Measurements from ENCODE around the gene CACNA1F.

The CACNA1F gene

DNA sequence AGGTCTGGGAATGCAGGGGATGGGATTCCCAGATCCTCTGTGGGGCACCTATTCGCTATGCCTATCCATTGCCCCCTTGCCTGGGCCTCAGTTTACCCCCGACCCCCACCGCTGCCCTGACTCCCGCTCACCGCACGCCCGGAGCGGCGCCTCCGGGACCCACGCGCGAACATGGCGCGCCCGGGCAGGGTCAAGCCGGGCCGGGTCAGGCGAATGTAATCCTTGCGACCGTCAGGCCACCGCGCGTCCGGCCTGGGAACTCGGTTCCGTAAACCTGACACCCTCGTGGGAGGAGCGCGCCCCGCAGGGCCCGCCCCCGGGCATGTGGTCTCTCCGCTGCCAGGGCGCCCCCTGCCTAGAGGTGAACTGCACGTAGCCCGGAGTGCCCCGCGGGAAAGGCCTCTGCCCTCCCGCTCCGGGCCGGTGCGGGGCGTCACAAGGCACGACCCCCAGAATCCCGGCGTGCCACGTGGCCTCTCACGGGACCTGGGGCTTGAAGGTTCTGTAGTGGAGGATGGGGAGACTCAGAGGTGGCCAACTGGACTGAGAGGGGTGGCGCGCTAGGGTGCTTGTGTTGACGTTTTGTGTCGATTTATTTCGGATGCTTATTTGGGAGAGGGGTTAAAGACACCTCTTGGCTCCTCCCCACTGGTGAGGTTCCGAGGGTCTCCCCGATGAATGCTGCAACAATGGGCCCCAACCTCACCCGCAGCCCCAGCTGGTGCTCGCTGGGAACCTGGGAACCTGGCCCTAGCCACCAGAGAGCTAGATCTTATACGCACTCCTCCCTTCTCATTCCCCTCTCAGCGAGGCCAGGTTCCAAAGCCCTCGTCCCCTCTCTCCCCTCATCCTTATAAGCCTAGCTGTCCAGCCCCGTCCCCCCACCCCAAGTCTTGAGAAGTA is 46.8 kb downstream of the CACNA1F start, which contains the start of gene PRICKLE3:
PRICKLE3 (minus strand) TSS at position 249 of the 903 bp plus-strand sequence; CDS start at position 173, 76 bp downstream.
- H3K9ac ChIP-seq (ENCODE audit: low read length): peak within 1 kb of the TSS; percentile 82

DNA sequence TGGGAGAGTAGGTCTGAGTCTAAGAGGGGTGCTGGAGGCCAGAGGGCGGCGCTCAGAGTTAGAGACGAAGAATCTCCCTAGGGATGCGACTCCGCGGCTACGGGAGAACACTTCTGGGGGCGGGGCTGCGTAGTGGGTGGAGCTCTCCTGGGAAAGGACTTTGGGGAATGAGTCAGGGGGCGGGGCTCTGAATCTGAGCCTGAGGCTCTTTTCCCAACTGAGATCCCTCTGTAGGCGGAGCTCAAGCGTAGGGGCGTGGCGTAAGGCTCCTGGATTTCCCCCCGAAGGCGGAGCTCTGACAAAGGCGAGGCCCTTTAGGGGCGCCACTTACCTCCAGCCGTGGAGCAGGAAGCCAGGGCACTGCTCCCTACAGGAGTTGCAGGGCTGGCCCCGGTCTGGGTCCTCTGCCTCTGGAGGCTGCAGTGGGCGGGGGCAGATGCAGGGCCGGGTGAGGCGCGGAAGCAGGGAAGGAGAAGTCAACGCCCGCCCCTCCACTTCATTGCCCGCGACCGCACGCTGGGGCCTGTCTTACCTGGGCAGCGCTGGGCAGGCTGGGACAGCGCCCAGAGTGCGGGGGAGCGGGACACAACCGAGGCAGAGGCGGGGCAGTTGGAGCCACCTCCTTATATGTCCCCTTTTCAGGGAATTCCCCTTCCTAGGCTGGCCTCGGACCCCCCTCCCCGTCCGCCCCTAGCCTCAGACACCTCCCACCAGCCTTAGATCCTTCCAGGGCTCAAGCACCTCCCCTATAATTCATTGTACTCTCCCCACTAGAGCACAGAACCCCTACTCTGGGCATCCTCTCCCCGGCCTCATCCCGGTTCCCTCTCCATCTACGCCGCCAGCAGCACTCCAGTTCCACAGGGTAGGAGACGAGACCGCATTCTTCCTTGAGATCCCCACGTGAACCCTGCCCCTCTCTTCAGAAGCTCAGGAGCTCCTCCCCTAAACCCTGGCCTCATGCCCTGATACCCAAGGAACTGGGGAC is 48.6 kb downstream of the CACNA1F start:
- no peaks in the 10 kb centered on the region for H3K9me2 ChIP-seq (replicated peaks; ENCODE audit: insufficient read depth, low read length)
- H4K20me1 ChIP-seq (ENCODE audit: low read depth, low read length): no peaks in the 10 kb centered on the region
- H3K27me3 ChIP-seq (ENCODE audit: low read length): no peaks in the 10 kb centered on the region
- H3K36me3 ChIP-seq (ENCODE audit: low read length): no peaks in the 10 kb centered on the region
- no peaks in the 10 kb centered on the region for H3K9me3 ChIP-seq (ENCODE audit: insufficient read depth, low read length)
- no peak overlapping the region for H2AFZ ChIP-seq (ENCODE audit: low read depth, low read length, severe bottlenecking)
- 0 out of 2 replicates have a peak, but pooled peaks cover 7% of the 10 kb centered on the region for H3K79me2 ChIP-seq (ENCODE audit: insufficient read depth, low read length)
- peaks cover 5% of the 10 kb centered on the region; the same call in 1 of the 2 replicates for H3F3A ChIP-seq (ENCODE audit: insufficient read depth)
- TF ChIP-seq, protein P1, sequence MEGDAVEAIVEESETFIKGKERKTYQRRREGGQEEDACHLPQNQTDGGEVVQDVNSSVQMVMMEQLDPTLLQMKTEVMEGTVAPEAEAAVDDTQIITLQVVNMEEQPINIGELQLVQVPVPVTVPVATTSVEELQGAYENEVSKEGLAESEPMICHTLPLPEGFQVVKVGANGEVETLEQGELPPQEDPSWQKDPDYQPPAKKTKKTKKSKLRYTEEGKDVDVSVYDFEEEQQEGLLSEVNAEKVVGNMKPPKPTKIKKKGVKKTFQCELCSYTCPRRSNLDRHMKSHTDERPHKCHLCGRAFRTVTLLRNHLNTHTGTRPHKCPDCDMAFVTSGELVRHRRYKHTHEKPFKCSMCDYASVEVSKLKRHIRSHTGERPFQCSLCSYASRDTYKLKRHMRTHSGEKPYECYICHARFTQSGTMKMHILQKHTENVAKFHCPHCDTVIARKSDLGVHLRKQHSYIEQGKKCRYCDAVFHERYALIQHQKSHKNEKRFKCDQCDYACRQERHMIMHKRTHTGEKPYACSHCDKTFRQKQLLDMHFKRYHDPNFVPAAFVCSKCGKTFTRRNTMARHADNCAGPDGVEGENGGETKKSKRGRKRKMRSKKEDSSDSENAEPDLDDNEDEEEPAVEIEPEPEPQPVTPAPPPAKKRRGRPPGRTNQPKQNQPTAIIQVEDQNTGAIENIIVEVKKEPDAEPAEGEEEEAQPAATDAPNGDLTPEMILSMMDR (IDR thresholded peaks at IDR 0.05; ENCODE audit: insufficient read depth, low read length, poor library complexity, severe bottlenecking): no peak
- no peak for TF ChIP-seq EZH2phosphoT487 (conservative IDR thresholded peaks at IDR 0.05; ENCODE audit: low read length)
- peak overlapping the region; percentile 82 for H3K9ac ChIP-seq (ENCODE audit: low read length)
- peak overlapping the region; percentile 95 for H3K4me2 ChIP-seq (ENCODE audit: low read depth, low read length, poor library complexity, severe bottlenecking)
- peak overlapping the region; percentile 69 for H3K4me3 ChIP-seq (ENCODE audit: insufficient read depth, low read length, poor library complexity, severe bottlenecking)
- H3K27ac ChIP-seq (ENCODE audit: low read depth, low read length): peak overlapping the region; percentile 28

More for the DNA sequence above, 46.8 kb downstream of the CACNA1F start, which contains the start of gene PRICKLE3:
- no peaks in the 10 kb centered on the region for H3K27me3 ChIP-seq (ENCODE audit: low read length)
- 0 out of 2 replicates have a peak, but pooled peaks cover 7% of the 10 kb centered on the region for H3K79me2 ChIP-seq (ENCODE audit: insufficient read depth, low read length)
- H3K9me2 ChIP-seq (replicated peaks; ENCODE audit: insufficient read depth, low read length): no peaks in the 10 kb centered on the region
- H3K36me3 ChIP-seq (ENCODE audit: low read length): no peaks in the 10 kb centered on the region
- H3K9me3 ChIP-seq (ENCODE audit: insufficient read depth, low read length): no peaks in the 10 kb centered on the region
- H3K4me2 ChIP-seq (ENCODE audit: low read depth, low read length, poor library complexity, severe bottlenecking): peak within 1 kb of the TSS; percentile 95
- H3F3A ChIP-seq (ENCODE audit: insufficient read depth): peaks cover 9% of the 10 kb centered on the region; the same call in 1 of the 2 replicates
- H4K20me1 ChIP-seq (ENCODE audit: low read depth, low read length): no peaks in the 10 kb centered on the region
- no peak within 1 kb of the TSS for H2AFZ ChIP-seq (ENCODE audit: low read depth, low read length, severe bottlenecking)
- peak within 1 kb of the TSS; percentile 42 for H3K27ac ChIP-seq (ENCODE audit: low read depth, low read length)
- TF ChIP-seq EZH2phosphoT487 (conservative IDR thresholded peaks at IDR 0.05; ENCODE audit: low read length): no peak
- TF ChIP-seq, protein P1 (IDR thresholded peaks at IDR 0.05; ENCODE audit: insufficient read depth, low read length, poor library complexity, severe bottlenecking): peak; percentile 47
- peak within 1 kb of the TSS; percentile 69 for H3K4me3 ChIP-seq (ENCODE audit: insufficient read depth, low read length, poor library complexity, severe bottlenecking)

DNA sequence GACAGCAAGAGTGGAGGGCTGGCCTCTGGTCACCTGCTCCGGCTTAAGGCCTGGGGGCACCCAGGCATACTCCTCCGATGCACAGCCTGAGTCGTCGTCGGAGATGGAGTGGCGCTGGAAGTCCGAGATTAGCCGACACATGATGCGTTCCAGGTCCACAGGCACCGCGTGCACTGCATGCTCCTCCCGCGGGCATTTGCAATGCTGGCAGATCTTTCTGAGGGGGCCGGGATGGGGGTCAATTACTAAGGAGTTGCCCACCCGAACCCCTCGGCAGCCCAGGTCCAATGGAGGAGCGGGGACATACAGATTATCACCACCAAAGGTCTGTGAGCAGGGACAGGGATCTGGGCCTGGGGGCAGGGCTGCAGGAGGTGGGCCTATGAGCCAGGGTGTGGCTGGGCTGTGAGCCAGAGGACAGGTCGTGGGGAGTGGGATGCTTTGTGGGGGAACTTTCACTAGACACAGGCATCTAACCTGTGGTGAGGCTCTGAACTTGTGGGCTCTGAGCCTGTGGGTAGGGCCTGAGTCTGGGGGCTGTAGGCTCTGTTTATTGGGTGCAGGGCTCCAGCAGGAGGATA is 49.3 kb downstream of the CACNA1F start:
- H2AFZ ChIP-seq (ENCODE audit: low read depth, low read length, severe bottlenecking): no peak overlapping the region
- TF ChIP-seq, protein P1 (IDR thresholded peaks at IDR 0.05; ENCODE audit: insufficient read depth, low read length, poor library complexity, severe bottlenecking): no peak
- TF ChIP-seq EZH2phosphoT487 (conservative IDR thresholded peaks at IDR 0.05; ENCODE audit: low read length): no peak
- no peaks in the 10 kb centered on the region for H3F3A ChIP-seq (ENCODE audit: insufficient read depth)
- no peaks in the 10 kb centered on the region for H3K9me3 ChIP-seq (ENCODE audit: insufficient read depth, low read length)
- no peaks in the 10 kb centered on the region for H4K20me1 ChIP-seq (ENCODE audit: low read depth, low read length)
- H3K9me2 ChIP-seq (replicated peaks; ENCODE audit: insufficient read depth, low read length): no peaks in the 10 kb centered on the region
- peak overlapping the region; percentile 28; the same call in 1 of the 2 replicates for H3K27ac ChIP-seq (ENCODE audit: low read depth, low read length)
- H3K9ac ChIP-seq (ENCODE audit: low read length): no peak overlapping the region
- no peaks in the 10 kb centered on the region for H3K36me3 ChIP-seq (ENCODE audit: low read length)
- H3K79me2 ChIP-seq (ENCODE audit: insufficient read depth, low read length): 0 out of 2 replicates have a peak, but pooled peaks cover 7% of the 10 kb centered on the region
- no peak overlapping the region for H3K4me3 ChIP-seq (ENCODE audit: insufficient read depth, low read length, poor library complexity, severe bottlenecking)
- H3K4me2 ChIP-seq (ENCODE audit: low read depth, low read length, poor library complexity, severe bottlenecking): no peak overlapping the region
- H3K27me3 ChIP-seq (ENCODE audit: low read length): no peaks in the 10 kb centered on the region

Data from SU-DHL-6 (cell line).